ENCODE measurements around the gene ATP6AP1.
A peak's percentile ranks its signal among the peaks of the same experiment; 100 is the strongest.

ATP6AP1 gene

DNA sequence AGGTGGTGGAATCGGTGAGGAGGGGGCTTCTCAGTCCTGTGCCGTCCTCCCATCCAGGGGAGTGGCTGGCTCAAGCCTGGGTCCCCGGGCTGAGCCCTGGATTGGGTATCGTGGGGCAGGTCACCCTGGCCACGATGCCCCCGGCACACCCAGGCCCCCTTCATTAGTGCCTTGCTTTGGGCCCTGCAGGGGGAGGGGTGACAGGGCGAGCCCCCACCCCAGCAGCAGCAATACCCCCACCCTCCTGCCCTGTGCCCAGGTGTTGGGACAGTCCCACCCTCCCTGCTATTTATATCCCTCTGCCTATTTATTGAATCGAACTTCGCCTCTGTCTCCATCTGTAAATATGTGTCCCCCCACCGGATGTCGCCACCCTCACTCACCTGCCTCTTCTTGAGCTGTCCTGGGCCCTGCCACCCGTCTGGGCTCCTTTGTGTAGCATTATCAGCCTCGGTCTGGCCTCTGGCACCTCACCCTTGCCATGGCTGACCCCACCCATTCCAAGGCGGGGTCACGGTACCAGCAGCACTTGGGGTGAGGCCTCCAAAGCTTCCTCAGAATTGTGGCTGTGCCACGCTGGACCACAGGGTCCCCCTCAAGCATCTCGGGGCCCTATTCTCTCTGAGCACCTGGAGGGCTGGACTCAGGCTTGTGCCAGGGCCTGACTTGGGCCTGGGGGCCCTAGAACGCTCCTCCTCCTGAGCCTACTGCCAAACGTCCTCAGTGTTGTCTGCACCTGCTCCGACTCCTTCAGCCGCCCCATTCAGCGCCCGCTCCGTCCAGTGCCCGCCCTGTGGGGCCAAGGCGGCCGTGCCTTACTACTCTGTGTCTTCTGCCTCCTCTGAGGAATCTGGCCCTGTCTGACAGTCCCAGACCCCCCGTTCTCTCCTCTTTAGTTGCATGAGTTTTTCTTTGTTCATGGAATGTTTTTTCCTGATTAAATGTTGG, 44.5 kb downstream of the ATP6AP1 start:
- no peak for DNase-seq

DNA sequence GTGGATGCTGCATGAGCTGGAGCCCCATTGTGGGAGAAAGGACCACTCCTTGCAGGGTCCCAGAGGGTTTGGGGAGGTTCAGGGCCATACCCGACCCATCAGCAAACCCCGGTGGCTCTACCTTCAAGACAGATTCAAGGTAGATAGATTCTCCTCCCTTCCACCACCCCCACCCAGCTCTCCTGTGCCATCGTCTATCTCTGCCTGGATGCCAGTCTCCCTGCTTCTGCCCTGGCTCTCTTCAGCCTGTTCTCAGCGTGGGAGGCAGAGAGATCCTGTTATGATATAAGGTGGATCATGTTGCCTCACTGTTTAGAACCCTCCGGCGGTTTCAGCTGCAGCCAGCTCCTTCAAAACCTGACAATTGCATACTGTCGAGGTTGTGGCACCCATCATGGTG, 45.2 kb downstream of the ATP6AP1 start:
- no peak for DNase-seq

DNA sequence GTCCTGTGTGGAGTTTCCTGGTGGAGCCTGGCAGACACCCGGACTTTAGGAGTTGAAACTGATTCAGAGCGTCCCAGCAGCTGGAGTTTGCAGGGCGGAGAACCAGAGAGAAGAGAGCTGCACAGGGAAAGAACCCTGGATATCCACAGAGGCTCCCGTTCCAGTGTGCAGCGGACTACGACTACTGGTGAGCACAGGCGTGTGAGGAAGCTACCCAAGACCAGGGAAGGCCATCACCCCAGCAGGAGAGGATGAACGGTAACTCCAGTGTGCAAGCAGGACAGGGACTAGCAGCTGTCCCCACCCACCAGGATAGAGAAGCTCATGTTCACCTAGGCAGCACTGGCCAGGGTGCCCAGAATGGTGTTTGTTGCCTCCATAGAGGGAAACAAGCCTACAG, 48.3 kb downstream of the ATP6AP1 start:
- DNase-seq, result no peak

GRCh38 chrX:154477891-154478477, 49.5 kb downstream of the ATP6AP1 start:
- no peak for DNase-seq

DNA sequence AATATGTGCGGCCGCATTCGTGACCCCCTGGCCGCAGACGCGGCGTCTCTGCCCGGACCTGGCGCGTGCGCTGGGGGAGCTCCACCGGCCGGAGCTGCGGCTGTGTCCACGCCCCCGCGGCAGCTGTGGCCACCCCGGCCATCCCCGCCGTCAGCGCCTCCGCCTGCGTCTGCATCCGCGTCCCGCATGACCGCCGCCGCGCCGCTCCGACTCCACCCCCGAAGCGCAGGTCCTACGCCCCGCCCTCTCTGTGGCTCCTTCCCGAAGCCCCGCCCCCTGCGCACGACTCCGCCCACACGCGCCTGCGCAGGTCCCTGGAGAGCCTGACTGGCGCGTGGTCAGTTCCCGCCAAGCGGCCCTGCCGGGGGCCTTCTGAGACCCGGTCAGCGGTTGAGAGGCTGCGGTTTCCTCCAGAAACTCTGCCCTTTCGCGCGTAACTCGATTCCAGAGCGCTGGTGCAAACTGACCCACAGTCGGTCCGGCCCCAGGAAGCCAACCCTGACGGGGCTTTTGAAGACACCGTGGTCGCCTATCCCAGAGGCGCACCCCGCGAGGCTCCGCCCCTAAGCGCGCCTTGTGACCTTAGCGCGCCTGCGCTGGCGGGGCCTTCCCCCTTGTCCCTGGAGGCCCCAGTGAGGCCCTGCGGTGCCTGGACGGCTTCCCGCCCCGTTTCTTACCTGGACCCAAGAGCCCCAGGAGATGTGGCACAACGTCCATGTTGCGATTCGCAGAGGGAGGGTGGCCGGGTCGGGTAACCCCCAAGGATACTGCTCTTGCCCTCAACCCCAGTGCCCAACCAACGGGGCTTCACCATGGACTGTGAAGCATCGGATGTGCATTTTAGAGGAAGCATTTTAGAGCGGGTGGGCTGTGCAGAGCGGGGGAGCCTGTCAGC, 50.5 kb downstream of the ATP6AP1 start, which contains the start of gene LAGE3:
Gene LAGE3 (minus strand): TSS at position 554 of the 895 bp plus-strand sequence. CDS start 366 bp downstream, at position 188.
- peak; percentile 90 for DNase-seq

DNA sequence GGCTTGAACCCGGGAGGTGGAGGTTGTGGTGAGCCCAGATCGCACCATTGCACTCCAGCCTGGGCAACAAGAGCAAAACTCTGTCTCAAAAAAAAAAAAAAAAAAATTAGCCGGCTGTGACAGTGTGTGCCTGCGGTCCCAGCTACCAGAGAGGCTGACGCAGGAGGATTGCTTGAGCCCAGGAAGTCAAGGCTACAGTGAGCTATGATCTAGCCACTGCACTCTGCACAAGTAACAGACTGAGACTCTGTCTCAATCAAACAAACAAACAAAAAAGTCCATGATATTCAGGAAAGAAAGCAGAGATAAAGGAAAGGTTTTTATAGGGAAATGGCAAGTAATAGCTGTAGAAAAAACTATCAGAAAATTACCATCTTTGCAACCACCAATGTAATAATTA, 52.7 kb downstream of the ATP6AP1 start:
- no peak for DNase-seq

GRCh38 chrX:154481911-154482601, 53.6 kb downstream of the ATP6AP1 start:
- DNase-seq, result no peak

GRCh38 chrX:154482786-154483185, 54.3 kb downstream of the ATP6AP1 start:
- DNase-seq, result no peak

DNA sequence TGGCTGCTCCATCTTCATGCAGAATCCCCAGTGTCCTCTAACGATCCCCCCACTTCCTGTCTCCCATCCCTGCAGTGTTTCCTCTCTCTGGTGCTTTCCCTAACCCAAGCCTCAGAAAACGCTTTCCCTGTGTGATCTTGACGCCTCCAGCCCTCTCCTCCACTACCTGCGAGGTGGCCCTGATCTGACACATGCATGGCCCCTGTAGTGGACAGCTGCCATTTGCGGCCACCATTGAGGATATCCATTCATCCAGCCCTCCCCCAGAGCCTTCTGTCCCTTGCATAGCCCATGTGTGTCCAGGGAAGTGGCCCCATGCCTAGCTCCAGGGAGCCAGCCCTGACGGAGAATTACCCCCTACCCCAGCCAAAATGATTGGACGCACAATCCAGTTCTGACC, 54.8 kb downstream of the ATP6AP1 start:
- no peak for DNase-seq

DNA sequence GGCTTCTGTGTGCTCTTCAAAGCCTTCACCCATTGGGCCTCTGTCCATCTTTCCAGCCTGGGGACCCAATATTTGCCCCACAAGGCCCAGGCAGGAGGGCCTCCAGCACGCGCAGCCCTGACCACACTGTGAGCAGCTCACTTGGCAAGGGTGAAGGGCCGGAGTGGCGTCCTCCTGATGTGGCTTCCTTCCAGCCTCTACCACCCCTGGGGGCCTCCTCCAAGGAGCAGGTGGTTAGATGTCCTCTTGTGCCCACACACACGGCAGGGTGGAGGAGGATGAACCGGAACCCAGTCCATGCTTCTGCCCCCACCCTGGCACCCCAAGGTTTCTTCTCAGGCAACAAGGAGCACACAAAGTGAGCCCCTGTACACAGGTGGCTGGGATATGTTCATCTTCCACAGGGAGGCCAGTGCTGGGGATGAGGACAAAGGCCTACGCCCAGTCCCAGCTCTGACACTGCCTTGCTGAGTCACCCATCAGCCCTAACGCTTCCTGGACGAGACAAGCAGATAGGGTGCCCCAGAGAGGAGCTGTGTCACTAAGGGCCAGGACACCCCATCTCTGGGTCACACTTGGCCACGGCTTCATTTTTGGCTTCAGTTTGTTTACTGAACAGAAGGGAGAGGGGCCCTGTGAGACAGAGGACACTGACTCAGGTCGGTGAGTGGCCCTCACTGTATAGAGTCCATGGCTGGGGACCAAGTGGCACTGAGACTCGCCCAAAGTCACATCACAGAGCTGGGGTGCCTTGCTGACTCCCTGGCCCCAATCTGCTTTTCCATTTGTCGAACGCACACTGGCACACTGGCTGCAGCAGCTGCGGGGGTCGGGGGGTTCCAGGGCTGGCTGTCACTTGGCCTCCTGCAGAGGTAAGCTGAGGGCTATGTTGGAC, 56.0 kb downstream of the ATP6AP1 start:
- no peak for DNase-seq

GRCh38 chrX:154485150-154486051, 56.9 kb downstream of the ATP6AP1 start:
- DNase-seq, result no peak

- DNase-seq, result no peak
Observed at GRCh38 chrX:154486052-154486395, 57.5 kb downstream of the ATP6AP1 start.

Measured in NCI-H1092 (cell line).